GM12864 (cell line): ENCODE results near the gene ATG2A.

Experiments used
- DNase-seq: peaks from one replicate; pipeline ENCODE4 v3.0.0-alpha.2; 2011; ENCODE audit warnings: low read depth
- H3K4me3 ChIP-seq: 2 replicates; pipeline ENCODE4 v1.5.1; 2011; ENCODE audit warnings: mild to moderate bottlenecking, low read depth, low read length, control low read depth
- TF ChIP-seq, protein P1 (sequence below): IDR thresholded peaks from 2 replicates; pipeline ENCODE4 v1.5.1; 2011; ENCODE audit warnings: low read depth, mild to moderate bottlenecking, moderate library complexity, low read length, control low read depth, inconsistent platforms; ENCODE audit errors: missing control alignments

The ATG2A gene

DNA sequence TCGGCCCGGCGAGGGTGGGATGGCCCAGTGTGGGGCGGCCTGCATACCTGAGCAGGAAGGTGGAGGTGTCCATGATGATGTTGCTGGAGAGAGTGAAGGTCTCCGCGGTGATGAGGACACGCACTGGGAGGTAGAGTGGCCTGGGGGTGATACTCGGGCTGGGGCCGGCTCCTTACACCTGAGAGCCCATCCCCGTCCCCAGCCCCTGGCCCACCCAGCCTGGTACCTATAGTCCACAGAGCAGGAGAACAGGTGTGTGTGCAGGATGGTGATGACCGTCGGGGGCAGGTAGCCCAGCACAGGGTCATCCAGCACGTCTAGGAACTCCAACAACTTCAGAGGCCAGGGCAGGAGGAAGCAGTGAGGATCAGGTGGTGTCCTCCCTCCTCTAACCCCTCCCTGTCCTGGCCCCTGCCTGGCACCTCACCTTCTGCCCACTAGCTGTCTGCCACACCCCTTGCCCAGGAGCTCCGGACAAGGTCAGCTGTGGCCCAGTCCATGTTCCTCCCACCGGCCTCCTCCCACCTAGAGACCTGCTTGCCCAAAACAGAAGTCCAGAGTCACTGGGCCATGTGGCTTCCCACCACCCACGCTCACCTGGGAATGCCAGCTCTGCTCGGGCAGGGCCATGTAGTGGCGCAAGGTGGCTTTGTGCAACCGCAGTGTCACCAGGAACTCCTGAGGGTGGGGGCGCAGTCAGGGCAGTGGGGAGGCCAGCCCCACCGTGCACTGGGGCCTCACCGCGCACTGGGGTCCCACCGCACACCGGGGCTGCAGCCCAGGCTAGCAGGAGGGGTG, 11.3 kb downstream of the ATG2A start:
- H3K4me3 ChIP-seq = no peak overlapping the region
- DNase-seq = no peak
- TF ChIP-seq, protein P1, sequence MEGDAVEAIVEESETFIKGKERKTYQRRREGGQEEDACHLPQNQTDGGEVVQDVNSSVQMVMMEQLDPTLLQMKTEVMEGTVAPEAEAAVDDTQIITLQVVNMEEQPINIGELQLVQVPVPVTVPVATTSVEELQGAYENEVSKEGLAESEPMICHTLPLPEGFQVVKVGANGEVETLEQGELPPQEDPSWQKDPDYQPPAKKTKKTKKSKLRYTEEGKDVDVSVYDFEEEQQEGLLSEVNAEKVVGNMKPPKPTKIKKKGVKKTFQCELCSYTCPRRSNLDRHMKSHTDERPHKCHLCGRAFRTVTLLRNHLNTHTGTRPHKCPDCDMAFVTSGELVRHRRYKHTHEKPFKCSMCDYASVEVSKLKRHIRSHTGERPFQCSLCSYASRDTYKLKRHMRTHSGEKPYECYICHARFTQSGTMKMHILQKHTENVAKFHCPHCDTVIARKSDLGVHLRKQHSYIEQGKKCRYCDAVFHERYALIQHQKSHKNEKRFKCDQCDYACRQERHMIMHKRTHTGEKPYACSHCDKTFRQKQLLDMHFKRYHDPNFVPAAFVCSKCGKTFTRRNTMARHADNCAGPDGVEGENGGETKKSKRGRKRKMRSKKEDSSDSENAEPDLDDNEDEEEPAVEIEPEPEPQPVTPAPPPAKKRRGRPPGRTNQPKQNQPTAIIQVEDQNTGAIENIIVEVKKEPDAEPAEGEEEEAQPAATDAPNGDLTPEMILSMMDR = no peak

GRCh38 chr11:64903291-64903833, 13.6 kb downstream of the ATG2A start:
- H3K4me3 ChIP-seq = no peak overlapping the region
- TF ChIP-seq, protein P1 = no peak
- no peak for DNase-seq

DNA sequence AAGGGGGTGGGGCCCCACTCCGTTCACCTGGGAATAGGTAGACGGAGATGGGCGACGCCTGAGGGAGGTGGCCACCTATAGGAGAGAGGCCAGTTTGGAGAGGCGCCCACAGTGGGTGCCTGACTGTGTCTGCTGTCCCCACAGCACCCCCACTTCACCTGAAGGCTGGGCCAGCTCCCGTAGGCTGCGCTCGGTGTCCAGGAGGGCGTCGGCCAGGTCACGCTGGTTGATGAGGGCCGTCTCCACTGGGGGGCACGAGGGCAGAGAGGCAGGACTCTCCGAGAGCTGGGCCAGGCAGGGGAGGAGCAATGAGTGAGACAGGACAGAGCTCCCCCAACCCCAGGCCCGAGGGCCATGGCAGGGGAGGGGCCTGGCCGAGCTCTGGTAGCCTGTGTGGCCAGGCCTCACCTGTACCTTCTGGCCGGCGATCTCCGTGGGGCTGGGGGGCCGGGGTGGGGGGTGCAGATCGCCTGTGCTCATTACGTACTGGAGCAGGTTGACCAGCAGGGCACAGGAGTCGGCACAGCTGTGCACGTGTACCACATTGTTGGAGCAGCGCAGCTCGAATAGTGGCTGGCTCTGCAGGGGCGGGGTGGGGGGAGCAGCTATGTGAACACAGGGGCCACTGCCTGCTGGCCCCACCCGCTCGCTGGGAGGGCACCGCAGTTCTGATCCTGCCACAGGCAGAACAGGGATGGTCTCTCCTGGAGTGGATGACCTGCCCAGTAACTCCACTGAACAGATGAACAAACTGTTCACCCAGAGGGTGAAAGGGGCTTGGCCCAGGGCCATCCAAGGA, 14.7 kb downstream of the ATG2A start:
- TF ChIP-seq, protein P1 = no peak
- DNase-seq = no peak
- no peak overlapping the region for H3K4me3 ChIP-seq

DNA sequence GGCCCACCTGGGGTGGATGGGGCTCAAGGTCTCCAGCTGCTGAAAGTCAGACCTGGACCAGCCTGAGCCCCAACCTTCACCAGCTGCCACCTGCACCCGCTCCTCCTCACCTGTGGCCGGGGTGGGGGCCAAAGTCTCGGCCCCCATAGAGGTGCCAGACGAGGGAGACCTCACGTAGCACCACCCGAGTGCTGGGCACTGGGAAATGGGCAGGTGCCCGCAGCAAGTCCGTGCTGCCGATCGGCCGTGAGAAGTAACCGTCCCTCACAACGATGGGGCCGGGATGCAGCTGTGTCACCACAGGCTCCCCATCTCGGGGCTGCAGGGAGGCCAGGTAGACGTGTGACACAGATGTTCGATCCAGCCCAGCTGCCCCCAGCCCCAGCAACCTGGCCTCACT, 16.2 kb downstream of the ATG2A start:
- H3K4me3 ChIP-seq = no peak overlapping the region
- TF ChIP-seq, protein P1 = no peak
- DNase-seq = no peak

DNA sequence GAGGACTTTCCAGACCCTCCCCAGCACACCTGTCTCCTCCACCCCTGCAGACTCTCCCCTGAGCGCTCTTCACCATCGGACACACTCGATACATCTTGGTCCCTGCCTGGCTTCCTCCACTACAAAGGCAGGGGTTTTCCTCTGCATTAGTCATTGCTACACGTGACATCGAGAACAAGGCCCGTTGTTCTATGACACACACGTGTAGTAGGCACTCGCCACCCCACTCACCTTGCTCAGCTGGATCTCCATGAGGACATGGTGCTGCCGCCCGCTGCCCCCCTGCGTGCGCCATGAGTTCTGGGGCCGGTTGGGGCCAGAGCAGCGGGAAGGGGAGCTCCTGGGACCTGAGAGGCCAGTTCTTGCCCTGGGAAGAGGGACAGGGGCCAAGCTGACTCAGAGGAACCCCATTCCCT, 16.7 kb downstream of the ATG2A start:
- TF ChIP-seq, protein P1 = no peak
- no peak overlapping the region for H3K4me3 ChIP-seq
- no peak for DNase-seq

- H3K4me3 ChIP-seq = no peak overlapping the region
- TF ChIP-seq, protein P1 = no peak
- no peak for DNase-seq
These were observed 18.5 kb downstream of the ATG2A start for GRCh38 chr11:64898541-64898940.
